Epithelial cell of proximal tubule (primary cell): ENCODE results near the gene HLA-DPB1. TPM values are rescaled to one million over a fixed set of nuclear protein-coding genes. Genes with fewer than 3 reads are reported as not detected.
"Not testable (repeated sequence)": the region's sequence is repeated elsewhere in the genome, so short reads cannot be mapped to it uniquely, and the experiment has no call there.

ENCODE experiments used
- DNase-seq: peaks from one replicate; pipeline ENCODE4 v3.0.0-alpha.2; 2011; ENCODE audit warnings: low read depth
- H3K4me3 ChIP-seq: 2 replicates; pipeline ENCODE4 v1.5.1; 2011; ENCODE audit warnings: low read depth, mild to moderate bottlenecking, low read length
- CTCF ChIP-seq: conservative IDR thresholded peaks from 2 replicates; pipeline ENCODE4 v1.5.1; 2012; ENCODE audit warnings: low read depth, mild to moderate bottlenecking, low read length
- total RNA-seq: library from RNA; depleted of rRNA; stranded (reverse); fragments of >200 nt; gene quantifications from 2 replicates; pipeline ENCODE4 v1.2.3, GENCODE V29; 2015

Gene HLA-DPB1
- total RNA-seq, 1 donor from 2014 or later = 52.3 TPM

GRCh38 chr6:33088258-33088930, 12.6 kb downstream of the HLA-DPB1 start:
- TF ChIP-seq CTCF = no peak
- H3K4me3 ChIP-seq = no peak overlapping the region
- no peak for DNase-seq

GRCh38 chr6:33088931-33089620, 13.3 kb downstream of the HLA-DPB1 start:
- H3K4me3 ChIP-seq = no peak overlapping the region
- DNase-seq = no peak
- TF ChIP-seq CTCF = no peak

- H3K4me3 ChIP-seq = no peak overlapping the region
- no peak for DNase-seq
- peak; percentile 59 for TF ChIP-seq CTCF
Measured at GRCh38 chr6:33091957-33092356, 16.2 kb downstream of the HLA-DPB1 start.

GRCh38 chr6:33092385-33092784, 16.6 kb downstream of the HLA-DPB1 start:
- no peak for TF ChIP-seq CTCF
- H3K4me3 ChIP-seq = no peak overlapping the region
- no peak for DNase-seq

GRCh38 chr6:33093855-33094254, 18.1 kb downstream of the HLA-DPB1 start:
- TF ChIP-seq CTCF = no peak
- DNase-seq = no peak

GRCh38 chr6:33095681-33096080, 19.9 kb downstream of the HLA-DPB1 start:
- no peak for TF ChIP-seq CTCF
- DNase-seq = no peak
- H3K4me3 ChIP-seq = no peak overlapping the region

More at GRCh38 chr6:33093855-33094254, 18.1 kb downstream of the HLA-DPB1 start:
- H3K4me3 ChIP-seq = no peak overlapping the region

- DNase-seq, H3K4me3 ChIP-seq: not testable (repeated sequence)
Measured at GRCh38 chr6:33101121-33101737, 25.4 kb downstream of the HLA-DPB1 start.
